ENCODE results near the gene GRB14. TPM values are rescaled to one million over a fixed set of nuclear protein-coding genes. Genes with fewer than 3 reads are reported as not detected.

Gene GRB14
- total RNA-seq, 1 donor from 2014 or later: 1.1 TPM

DNA sequence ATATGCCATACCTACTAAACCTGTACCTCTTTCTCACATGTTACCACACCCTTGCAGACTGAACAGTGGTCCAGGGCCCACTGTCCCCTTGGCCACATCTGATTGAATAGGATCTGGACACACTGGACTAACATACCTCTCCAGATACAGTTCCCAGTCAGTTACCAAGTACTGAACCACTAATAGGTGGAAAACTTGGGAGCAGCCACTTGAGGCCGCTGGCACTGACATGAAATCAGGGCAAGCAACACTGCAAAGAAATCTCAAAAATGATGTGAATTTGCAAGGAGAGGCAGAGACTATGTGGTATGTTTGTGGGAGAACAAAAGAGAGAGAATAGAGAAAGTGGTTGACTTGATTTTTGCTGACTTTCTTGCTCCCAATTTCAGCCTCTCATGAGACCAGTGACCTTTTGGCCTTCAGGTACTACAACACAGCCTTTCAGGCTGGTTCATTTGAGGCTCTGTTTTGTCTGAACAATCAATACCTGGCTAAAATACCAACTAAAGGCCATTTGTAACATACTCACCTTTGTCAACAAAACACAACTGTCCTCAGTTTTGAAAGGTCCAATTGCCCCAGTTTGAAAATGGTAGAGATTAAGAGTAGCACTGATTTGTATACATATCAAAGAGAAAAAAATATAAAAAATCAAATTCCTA lies 7.8 kb downstream of the GRB14 start:
- no peak for DNase-seq

- DNase-seq: no peak
Measured at GRCh38 chr2:164609790-164610189, 11.5 kb downstream of the GRB14 start.

GRCh38 chr2:164606557-164606956 lies 14.7 kb downstream of the GRB14 start:
- DNase-seq: no peak

DNA sequence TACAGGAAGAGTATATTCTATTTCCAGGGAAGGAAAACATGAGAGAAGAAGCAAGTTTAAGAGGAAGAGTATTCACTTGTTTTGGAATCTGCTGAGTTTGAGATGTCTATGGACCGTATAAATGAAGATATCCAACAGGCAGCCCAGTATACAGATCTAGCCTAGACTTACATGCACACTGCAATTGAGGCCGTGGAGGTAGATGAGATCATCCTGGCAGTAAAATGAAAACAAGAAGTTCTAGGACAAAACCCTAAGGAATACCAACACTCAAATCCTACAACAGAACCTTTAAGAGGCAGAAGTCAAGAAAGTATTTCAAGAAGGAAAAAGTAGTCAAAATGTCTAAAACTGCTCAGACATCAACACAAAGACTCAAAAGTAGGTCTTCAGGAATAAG lies 16.0 kb downstream of the GRB14 start:
- DNase-seq: no peak

- no peak for DNase-seq
Measured at GRCh38 chr2:164600763-164601162, 20.5 kb downstream of the GRB14 start.

GRCh38 chr2:164599954-164600589 lies 21.2 kb downstream of the GRB14 start:
- DNase-seq: no peak

DNA sequence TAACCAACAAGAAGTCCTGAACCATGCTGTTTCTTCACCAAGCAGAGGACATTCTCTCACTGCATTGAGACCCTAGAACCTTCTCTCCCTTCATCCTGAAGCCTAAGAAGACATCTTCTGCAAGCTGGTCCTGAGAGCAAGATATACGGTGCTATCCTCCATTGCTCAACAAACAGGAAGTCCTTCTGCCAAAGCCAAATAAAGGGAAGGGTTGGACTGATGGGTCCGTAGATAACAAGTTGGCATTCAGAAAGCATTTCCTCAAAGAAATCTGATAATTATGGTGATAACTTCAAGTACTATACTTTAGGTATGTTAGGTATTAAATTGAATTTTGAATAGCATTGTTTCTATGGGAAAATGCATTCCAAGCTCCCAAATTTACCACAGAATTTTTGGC lies 23.3 kb downstream of the GRB14 start:
- no peak for DNase-seq

DNA sequence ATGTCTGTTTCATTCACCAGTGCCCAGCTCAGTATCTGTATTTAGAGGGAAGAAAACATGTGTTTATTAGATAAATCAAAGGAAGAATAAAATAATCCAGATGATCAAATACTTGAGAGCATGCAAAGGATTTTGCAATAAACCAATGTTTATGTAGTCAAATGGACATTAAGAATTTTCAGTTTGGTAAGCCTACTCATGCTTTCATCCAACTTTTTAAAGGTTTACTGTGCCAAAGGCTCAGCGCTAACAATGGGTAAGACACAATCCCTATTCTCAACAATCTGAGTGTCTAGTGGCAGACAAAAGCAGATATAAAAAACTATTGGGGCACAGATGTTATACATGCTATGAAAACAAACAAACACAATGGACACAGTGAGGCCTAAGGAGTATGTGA lies 26.3 kb downstream of the GRB14 start:
- no peak for DNase-seq

DNA sequence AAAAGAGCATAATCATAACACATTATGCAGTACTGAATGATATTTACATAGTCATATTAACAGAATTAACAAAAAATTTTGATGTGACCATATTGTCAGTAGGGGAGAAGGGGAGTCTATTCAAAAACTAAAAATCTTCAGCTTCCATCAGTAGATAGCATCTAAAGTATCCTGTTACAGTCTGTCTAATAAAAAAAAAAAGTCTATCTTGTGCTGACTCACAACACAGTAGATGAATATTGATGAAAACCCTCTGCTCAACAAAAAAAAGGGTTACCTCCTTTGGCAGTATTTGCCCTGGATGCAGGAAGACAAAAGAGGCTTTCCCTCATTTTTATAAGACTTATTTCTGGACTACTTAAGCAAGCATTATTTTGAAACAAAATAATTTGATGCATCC lies 27.3 kb downstream of the GRB14 start:
- DNase-seq: no peak

GRCh38 chr2:164593541-164593940 lies 27.7 kb downstream of the GRB14 start:
- no peak for DNase-seq

DNA sequence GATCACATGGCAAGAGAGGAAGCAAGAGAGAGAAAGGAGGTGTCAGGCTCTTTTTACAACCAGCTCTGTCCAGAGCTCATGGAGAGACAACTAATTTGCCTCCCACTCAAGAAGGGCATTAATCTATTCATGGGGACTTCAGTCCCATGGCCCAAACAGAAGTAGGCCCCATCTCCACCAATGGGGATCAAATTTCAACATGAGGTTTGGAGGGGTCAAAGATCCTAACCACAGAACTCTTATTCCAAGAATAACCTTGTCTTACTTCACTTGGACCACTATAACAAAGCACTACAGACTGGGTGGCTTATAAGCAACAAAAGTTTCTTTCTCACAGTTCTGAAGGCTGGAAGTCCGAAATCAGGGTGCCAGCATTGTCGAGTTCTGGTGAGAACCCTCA lies 31.8 kb downstream of the GRB14 start:
- DNase-seq: no peak

GRCh38 chr2:164581050-164581449 lies 40.2 kb downstream of the GRB14 start:
- no peak for DNase-seq

DNA sequence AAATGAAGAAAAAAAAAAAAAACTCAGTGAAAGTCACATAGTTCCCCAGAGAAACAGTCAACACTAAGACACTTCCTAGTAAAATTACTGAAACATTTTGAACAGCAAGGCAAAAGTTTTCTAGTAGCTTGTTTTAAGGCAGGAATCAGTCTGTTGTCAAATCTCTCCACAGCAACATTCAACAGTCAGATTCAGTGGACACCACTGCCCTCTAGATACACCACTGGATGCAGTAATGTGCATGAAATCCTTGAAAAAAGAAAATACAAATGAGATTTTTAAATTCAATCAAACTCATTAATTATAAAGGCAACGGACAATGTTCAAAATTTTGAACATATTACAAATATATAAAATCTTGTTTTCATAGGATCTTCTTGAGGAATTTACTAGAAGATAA lies 46.4 kb downstream of the GRB14 start:
- no peak for DNase-seq

DNA sequence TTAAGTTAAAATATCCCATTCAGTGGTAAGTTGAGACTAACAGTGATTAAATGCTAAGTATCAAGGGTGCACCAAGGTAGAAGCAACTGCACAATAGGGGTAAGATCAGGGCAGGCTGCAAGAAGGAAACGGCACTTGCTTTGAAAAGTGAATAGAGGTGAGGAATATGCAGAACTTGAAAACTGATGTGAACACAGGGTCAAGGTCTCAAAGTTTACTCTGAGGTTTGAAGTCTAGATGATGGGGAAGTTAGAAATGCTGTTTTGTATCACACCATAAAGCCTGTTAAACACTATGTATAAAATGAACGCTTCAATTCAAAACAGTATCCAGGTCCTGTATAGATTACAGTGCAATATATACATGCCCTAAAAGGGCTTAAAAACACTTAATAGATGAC lies 50.8 kb downstream of the GRB14 start:
- DNase-seq: no peak

- DNase-seq: no peak
Measured at GRCh38 chr2:164569378-164569777, 51.9 kb downstream of the GRB14 start.

DNA sequence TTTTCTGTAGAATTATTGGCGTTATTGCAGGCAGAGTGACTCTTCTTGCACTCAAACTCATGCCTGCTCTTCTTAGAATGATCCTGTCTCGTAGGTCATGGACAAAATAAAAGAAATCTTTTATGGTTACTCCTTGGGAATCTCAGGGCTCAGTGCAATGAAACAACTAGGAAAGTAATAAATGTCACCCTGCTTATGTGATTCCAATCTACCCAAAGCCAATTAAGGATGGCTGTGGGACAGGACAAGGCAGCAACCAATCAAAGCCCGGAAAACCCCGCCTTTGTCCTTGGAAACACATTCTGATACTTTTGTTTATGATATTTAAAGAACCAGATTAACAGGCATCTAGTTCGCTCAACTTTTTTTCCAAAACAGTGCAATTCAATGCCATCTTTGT lies 53.0 kb downstream of the GRB14 start:
- DNase-seq: no peak

DNA sequence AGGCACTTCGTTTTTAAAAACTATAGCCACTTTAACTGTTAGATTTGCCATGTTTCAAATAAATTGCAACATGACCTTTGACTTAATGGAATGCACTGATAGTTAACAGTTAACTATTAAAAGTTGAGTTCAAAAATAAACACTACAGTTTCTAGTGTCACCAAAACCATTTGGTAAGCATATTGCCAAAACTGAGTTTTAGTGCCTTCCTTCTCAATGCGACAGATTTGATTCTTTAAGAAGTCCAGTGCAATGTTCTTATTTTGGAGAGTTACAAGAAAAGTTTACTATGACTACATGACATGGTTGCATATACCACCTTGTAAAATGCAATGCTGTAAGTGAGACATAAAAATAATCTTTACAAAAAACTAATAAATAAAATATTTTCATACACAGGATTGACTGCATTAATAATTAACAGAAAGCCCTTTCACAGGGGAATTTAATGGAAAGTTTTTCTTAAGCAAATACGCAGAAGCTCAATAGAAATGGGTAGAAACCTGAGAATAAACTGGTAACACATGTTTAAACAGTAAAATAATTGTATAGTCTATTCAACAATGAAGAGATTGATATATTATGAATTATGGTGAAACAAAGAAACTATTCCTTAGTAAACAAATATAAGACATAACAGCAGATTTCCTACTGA lies 53.8 kb downstream of the GRB14 start:
- DNase-seq: no peak

DNA sequence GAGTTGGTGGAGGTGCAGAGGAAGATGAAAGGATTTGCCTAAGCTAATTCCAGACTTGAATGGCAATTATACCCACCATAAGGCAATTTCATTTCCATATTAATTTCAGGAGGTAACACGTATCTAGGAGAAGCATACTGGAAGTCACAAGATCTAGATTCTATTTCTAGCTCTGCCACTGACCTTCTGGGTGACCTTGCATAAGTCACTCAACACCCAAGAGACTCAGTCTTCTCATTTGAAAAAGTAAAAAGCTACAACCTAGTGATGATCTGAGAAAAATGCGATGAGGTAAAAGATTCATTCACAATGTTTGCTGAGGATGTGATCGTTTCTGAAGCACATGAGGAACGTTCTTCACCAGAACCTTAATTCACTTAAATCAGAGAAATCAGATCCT lies 55.9 kb downstream of the GRB14 start:
- no peak for DNase-seq

DNA sequence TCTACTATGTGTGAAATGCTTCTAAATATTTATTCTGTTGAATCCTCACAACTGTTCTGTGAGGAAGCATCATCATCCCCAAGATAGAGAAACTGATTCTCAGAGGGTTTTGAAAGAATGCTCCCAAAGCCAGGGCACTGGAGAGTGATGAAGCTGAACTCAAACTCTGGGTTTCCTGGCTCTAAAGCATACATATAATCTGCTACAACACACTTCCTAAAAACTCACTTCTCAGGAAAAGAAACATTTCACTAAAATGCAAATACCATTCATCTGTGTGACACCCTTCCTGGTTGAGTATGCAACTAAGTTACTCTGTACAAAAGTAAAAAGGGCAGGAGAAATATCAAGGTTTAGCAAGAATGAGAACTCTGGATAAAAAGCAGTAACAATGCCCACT lies 58.6 kb downstream of the GRB14 start:
- no peak for DNase-seq

DNA sequence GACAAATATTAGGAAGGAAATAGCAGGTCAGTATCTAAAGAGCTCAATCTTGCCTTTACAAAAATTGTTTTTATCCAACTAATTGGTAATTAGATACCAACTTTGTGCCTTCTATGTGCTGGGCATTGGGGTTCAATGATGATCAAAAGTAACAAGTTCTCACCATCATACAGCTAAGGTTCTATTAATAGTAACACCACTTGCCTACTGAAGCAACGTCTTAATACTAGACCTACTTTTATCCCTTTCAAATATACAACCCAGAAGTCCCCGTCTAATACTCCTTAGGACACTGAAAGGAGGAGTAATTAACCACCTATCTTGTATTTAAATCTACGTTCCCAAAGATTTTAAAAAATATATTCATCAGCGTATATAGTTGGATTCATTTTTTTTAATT lies 59.3 kb downstream of the GRB14 start:
- no peak for DNase-seq

- no peak for DNase-seq
Measured at GRCh38 chr2:164561416-164561815, 59.9 kb downstream of the GRB14 start.

- DNase-seq: no peak
Measured at GRCh38 chr2:164560902-164561301, 60.4 kb downstream of the GRB14 start.

GRCh38 chr2:164560181-164560792 lies 61.0 kb downstream of the GRB14 start:
- peak; percentile 4 for DNase-seq

DNA sequence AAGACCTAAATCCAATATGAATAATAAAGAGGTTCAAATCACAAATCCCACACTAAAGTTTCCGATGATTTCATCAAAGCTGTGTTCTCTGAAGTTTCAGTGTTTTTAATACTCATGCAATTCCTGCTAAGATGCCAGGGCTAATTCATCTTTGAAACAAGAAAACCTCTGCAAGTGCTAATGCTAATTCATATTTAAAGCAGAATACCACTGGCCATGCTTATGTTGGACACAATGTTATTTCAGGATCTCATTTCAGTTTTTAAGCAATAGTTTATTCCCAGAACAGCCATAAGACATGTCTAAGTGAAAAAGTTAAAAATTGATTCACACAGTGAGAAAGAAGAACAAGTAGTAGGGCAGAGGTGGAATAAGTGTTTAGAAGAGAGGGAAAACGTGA lies 62.8 kb downstream of the GRB14 start:
- no peak for DNase-seq
